NCI-H748 (cell line): ENCODE measurements around the gene CNPY4.
A peak's percentile ranks its signal among the peaks of the same experiment; 100 is the strongest.

Source experiments
- DNase-seq: peaks from one replicate; lab custom pipeline; 2025; ENCODE audit not compliant: unreplicated experiment; lab: John Stamatoyannopoulos, UW

Gene CNPY4

DNA sequence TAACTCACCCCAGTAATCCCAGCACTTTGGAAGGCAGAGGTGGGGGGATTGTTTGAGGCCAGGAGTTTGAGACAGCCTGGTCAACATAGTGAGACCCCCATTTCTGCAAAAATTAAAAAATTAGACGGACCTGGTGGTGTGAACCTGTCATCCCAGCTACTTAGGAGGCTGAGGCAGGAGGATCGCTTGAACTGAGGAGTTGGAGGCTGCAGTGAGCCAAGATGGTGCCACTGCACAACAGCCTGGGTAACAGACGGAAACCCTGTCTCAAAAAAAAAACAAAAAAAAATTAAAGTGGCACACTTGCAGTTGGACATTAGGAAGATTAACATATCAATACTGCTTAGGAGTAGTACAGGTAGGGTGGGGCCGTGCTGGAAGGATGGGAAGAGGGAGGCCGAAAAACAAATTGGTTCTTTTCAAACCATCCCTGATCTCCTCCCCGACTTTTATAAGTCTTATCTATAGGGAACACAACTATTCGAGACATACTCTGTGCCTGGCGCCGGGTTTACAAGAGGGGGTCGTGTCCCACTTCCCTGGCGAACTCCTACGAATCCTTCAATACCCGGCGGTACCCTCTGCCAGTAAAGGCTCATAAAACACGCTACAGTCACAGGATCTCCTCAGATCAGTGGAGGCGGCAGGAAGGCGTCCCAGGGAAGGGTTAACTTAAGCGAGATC is 904 bp upstream of the CNPY4 start:
- no peak for DNase-seq

DNA sequence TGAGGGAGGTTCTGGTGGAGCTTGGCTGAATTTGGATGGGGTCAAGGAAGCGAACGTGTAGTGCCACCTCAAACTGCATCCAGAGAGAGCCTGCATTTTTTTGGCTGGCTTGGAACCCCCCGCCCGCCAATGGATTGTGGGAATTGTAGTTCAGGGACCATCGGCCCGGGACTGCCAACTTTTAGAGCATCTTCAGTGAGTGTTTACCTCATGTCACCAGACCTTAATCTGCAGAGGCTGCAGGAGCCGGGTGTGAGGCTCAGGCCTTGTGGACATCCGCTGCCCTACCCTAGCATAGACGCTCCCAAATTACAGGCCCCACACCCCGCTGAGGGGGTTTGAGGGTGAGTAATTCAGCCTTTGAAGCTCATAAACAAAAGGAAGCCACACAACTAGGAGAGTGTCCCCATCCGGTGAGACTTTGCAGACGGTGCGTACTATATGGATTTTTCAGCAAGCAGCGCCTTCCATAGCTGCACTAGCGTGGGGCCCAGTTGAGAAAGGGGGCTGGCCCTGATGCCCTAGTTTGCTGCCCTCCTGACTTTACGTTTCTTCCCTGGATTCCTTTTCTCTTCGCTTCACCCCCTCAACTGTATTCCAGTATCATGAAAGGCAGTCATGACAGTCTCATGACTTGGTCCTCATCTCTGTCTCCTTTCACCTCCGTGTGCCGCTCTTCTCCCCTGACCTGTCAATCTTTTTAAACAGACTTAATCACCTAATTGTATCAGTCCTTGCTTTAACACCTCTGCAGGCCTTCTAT is 717 bp downstream of the CNPY4 start:
- peak; percentile 55 for DNase-seq

DNA sequence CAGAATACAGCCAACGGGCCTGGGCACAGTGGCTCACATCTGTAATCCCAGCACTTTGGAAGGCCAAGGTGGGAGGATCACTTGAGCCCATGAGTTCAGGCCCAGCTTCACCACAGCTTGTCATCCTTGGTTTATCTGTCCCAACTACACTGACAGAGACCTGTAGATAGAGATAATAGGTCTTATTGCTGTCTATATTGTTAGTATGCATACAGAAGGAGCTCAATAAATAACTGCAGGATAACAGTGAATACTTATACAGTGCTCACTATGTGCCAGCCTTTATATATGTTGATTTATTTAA is 1.3 kb downstream of the CNPY4 start:
- no peak for DNase-seq

DNA sequence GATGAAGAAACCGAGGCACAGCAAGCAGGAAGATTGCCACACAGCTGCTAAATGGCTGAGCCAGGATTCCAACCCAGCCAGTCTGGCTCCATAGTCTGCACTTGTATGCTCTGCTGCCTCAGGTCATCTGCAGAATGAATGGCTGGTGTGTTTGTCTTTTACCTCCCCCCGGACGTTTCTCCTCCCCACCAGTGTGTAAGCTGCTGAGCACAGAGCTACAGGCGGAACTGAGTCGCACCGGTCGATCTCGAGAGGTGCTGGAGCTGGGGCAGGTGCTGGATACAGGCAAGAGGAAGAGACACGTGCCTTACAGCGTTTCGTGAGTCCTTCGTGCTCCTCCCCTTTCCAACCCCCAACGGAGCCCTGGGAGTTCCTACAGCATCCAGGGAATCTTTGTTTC is 2.6 kb downstream of the CNPY4 start:
- no peak for DNase-seq

DNA sequence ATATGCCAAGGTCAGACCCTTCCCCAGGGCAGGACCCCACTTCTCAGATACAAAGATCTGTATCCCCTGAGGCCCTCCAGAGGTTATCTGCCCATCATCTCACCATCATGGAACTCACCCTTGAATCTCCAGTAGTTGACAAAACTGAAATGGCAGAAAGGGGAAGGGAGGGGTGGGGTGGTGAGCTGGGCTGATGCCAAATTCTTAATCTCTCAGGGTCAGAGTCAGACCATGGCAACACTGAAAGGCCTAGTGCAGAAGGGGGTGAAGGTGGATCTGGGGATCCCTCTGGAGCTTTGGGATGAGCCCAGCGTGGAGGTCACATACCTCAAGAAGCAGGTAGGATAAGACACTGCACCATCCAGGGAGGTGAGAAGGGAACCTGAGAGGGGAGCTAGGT is 3.1 kb downstream of the CNPY4 start:
- no peak for DNase-seq

DNA sequence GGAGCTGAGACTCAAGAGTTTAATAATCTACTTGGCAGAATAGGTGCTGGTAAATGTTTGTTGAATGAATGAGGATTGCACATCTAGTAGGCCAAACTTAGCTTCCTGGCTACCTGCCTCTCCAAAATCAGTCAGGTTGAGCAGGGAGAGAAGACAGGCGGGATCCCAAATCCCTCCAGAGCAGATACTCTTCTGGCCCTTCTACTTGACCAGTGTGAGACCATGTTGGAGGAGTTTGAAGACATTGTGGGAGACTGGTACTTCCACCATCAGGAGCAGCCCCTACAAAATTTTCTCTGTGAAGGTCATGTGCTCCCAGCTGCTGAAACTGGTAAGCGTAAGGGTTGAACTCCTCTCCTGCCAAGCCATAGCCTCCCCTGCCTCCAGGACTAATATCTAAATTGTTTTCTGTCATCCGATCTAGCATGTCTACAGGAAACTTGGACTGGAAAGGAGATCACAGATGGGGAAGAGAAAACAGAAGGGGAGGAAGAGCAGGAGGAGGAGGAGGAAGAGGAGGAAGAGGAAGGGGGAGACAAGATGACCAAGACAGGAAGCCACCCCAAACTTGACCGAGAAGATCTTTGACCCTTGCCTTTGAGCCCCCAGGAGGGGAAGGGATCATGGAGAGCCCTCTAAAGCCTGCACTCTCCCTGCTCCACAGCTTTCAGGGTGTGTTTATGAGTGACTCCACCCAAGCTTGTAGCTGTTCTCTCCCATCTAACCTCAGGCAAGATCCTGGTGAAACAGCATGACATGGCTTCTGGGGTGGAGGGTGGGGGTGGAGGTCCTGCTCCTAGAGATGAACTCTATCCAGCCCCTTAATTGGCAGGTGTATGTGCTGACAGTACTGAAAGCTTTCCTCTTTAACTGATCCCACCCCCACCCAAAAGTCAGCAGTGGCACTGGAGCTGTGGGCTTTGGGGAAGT is 5.1 kb downstream of the CNPY4 start:
- no peak for DNase-seq

DNA sequence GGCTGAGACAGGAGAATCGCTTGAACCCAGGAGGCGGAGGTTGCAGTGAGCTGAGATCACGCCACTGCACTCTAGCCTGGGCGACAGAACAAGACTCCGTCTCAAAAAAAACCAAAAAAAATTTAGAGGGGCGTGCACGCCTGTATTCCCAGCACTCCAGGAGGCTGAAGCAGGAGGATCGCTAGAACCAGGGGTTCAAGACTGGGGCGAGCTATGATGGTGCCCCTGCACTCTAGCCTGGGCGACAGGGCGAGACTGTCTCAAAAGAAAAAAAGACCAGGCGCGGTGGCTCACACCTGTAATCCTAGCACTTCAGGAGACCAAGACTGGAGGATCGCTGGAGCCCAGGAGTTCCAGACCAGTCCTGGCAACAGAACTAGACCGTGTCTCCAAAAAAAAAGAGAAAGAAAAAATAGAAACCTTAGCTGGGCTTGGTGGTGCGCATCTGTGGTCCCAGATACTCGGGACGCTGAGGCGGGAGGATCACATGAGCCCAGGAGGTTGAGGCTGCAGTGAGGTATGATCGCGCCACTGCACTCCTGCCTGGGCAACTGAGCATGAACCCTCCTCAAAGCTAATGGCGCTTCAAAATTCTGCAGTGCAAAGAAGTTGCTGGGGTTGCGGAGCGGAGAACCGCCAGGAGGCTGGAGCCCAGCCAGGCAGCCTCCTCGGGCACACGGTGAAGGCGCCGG is 7.0 kb downstream of the CNPY4 start:
- DNase-seq = peak; percentile 50

DNA sequence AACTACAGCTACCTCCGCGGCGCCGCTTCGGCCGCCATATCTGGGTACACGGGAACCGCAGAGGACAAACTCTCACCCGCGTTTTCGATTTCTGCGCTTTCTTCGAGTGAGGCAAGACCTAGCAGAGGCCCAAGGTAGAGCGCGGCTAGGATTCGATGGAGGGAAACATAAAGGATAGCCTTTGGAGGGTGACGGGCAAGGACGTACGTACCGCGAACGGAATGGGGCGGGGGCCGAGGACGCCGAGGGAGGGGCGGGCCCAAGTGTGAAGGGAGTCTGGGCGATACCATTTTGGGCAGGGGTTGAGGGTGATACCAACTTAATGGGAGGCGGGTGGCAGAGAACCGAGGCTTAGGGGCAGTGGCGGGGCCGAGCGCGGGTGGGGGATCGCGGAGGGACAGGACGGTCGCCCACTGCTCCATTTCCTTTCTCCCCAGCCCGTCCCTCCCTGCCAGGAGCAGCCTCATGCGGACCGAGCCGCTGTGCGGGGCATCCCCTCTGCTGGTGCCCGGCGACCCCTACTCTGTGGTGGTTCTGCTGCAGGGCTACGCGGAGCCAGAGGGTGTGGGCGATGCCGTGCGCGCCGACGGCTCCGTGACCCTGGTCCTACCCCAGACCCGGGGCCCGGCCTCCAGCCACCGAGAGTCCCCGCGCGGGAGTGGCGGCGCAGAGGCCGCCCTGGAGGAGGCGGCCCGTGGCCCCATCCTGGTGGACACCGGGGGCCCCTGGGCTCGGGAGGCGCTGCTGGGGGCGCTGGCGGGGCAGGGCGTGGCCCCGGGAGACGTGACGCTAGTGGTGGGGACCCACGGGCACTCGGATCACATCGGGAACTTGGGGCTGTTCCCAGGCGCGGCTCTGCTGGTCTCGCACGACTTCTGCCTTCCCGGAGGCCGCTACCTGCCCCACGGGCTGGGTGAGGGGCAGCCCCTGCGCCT is 7.8 kb downstream of the CNPY4 start, which contains the start of gene MBLAC1:
Gene MBLAC1 (plus strand): TSS at position 37 of the 935 bp plus-strand sequence. CDS start 429 bp downstream, at position 466.
- DNase-seq = peak; percentile 92

DNA sequence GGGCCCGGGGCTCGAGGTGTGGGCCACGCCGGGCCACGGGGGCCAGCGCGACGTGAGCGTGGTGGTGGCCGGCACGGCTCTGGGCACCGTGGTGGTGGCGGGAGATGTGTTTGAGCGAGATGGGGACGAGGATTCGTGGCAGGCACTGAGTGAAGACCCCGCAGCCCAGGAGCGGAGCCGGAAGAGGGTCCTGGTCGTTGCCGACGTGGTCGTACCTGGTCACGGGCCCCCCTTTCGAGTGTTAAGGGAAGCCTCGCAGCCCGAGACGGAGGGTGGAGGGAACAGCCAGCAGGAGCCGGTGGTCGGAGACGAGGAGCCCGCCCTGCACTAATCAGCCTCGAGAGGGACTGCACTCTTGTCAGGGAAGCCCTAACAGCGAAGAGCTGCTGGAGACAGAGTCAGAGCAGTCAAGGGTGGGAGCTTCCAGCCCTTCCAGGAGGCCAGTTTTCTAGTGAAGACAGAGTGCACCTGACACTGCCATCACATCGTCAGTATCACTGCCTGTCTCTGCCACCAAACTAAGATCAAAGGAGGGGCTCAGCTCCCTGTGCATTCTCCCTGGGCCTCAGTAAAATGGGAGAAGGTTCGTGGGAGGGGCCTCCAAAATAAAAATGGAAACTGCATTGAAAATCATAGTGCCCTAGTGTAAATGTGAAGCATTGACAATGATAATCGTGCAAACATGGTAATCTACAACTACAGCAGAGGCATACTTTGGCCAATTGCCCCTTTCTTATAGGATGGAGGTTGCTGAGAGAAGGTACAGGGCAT is 8.6 kb downstream of the CNPY4 start:
- DNase-seq = peak; percentile 50

DNA sequence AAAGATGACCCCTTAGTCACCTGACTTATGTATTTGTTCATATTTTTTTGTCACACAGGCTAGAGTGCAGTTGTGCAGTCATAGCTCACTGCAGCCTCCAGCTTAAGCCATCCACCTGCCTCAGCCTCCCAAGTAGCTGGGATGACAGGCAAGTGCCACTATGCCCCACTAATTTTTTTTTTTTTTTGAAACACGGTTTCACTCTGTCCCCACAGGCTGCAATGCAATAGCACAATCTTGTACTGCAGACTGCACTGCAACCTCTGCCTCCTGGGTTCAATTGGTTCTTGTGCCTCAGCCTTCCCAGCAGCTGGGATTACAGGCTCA is 9.2 kb downstream of the CNPY4 start:
- DNase-seq = no peak

DNA sequence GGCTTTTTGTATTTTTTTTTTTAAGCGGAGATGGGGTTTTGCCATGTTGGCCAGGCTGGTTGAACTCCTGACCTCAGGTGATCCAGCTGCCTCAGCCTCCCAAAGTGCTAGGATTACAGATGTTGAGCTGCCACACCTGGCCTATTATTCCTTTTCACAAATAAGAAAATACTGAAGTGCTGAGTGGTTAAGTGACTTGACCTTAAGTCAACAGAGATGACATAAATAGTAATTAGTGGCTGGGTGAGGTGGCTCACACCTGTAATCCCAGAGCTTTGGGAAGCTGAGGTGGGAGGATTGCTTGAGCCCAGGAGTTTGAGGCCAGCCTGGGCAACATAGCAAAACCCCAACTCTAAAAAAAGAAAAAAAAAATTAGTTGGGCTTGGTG is 10.8 kb downstream of the CNPY4 start:
- DNase-seq = peak; percentile 62

DNA sequence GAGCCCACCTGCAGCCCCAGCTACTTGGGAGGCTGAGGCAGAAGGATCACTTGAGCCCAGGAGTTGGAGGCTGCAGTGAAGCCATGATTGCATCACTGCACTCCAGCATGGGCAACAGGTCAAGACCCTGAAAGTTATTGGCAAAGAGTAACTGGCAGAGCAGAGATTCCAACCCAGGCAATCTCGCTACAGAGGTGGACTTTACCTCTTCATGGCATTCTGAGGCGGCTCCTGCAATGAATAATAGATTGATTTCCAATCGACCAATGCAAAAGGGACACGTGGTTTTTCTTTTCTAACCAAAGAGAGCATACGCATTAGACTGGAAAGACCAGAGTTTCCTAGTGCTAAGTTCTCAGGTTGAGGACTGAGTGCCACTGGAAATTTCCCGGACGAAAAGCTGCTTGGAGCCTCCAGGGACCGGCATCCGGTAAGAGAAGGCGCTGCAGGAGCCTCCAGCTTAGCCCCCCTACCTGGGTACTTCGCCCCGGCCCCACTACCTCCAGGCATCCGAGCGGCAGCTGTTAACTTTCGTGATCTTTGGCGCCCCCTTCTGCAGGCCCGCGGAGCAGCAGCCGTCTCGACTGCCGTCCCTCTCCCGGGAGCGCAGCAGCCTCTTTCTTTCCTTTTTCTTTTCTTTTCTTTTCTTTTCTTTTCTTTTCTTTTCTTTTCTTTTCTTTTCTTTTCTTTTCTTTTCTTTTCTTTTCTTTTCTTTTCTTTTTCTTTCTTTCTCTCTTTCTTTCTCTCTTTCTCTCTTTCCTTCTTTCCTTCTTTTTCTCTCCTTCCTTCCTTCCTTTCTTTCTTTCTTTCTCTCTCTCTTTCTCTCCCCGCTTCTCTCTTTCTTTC is 11.4 kb downstream of the CNPY4 start:
- DNase-seq = peak; percentile 81

DNA sequence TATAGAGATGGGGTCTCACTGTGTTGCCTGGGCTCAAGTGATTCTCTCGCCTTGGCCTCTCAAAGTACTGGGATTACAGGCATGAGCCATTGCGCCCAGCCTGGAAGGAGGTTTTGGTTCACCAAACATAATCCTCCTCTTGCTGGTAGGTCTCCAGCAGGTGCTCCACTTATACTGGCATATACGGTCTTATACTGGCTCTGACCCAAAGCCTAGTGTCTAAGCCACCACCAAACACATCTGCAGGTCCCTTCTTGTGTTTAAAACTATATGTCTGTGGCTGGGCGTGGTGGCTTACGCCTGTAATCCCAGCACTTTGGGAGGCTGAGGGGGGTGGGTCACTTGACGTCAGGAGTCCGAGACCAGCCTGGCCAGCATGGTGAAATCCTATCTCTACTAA is 12.7 kb downstream of the CNPY4 start:
- DNase-seq = no peak

DNA sequence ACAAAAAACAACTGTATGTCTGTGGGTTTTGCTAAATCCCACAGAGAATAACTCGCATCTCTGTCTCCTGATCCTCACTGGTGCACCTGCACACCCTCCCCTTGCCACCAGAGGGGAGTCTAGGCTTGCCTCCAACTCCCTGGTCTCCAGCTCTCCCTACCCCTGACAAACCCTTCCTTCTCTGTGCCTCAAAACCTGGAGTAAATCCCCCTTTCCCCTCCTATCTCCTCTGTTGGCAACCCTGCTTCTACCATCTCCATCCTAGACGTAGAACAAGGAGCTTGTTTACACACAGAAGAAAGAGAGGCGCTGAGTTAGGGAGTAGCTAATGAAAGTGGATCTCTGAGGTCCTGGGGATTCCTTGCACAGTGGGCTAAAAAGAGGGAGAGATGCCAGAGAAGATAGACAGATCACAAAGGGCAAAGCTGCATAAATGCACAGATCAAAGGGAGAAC is 13.3 kb downstream of the CNPY4 start:
- DNase-seq = peak; percentile 66

DNA sequence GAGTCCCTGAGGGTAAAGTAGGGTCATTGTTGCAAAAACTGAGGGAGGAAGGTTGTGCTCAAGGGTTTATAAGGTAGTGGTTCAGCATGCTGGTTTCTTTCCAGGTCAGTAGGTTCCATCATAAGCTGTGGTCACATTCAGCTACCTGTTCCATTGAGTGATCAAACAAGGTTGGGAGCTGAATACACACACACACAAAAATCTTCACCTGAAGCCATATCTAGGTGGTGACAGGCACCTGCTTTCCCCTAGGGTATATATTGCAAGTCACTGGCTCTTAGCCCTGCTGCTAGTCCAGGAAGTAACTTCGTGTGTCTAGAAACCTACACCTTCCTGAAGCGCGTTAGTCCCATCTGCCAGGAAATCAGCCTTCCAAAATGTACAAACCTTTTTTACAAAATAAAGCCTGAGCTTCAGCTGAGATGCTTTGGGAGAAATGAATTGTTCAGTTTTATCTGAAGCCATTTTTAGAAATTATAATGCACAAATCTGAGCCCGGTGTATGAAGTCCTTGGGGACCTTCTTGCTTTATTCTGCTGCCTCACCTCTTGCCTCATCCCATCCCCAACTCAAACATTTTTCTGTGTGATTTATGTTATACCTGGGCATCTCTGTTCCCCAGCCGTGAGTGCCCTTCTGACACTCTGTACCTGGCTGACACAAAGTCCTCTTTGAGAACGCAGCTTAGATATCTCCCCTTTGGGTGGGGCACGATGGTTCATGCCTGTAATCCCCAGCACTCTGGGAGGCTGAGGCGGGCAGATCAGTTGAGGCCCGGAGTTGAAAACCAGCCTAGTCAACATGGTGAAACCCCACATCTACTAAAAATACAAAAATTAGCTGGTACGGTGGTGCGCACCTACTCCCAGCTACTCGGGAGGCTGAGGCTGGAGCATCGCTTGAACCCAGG is 18.7 kb downstream of the CNPY4 start:
- DNase-seq = no peak

DNA sequence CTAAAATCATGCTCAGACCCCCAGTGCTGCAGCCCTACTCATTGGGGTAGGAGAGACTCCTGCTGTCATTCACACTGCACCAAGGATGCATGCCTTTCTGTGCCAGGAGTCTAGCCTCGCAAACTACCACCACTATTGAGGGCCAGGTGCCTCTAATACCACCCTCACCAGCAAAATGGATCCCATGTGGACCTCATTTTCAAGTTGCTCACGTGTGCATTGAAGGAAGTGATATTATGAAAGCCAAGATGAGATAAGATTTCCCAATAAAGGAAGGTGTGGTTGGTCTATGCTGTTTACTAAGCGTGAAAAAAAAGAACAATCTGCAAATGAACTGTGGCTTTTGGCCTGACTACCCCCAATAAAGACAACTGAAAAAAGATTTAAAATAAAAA is 22.1 kb downstream of the CNPY4 start:
- DNase-seq = no peak

DNA sequence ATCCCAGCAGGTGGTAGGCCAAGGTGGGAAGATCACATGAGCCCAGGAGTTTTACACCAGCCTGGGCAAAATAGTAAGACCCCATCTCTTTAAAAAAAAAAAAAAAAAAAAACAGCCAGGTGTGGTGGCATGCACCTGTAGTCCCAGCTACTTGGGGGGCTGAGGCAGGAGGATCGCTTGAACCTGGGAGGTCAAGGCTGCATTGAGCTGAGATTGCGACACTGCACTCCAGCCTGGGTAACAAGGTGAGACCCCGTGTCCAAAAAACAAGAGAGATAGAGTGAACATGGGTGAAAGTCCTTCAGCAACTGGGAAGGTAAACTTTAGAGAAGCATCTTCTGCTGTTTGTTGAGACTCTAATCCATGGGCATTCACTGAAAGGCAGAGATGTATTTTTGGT is 23.0 kb downstream of the CNPY4 start:
- DNase-seq = no peak
